ENCODE measurements around the gene DTNB.

Gene DTNB

GRCh38 chr2:25367296-25367695 lies 306.1 kb downstream of the DTNB start:
- no peak for DNase-seq (ENCODE audit: low spot score)

GRCh38 chr2:25366629-25367028 lies 306.7 kb downstream of the DTNB start:
- no peak for DNase-seq (ENCODE audit: low spot score)

GRCh38 chr2:25365241-25365640 lies 308.1 kb downstream of the DTNB start:
- DNase-seq (ENCODE audit: low spot score): no peak

GRCh38 chr2:25363733-25364132 lies 309.6 kb downstream of the DTNB start:
- DNase-seq (ENCODE audit: low spot score): no peak

- no peak for DNase-seq (ENCODE audit: low spot score)
Measured at GRCh38 chr2:25362434-25363145, 310.8 kb downstream of the DTNB start.

- DNase-seq (ENCODE audit: low spot score): peak; percentile 94
Measured at GRCh38 chr2:25362049-25362433, 311.3 kb downstream of the DTNB start.

GRCh38 chr2:25361261-25362048 lies 311.9 kb downstream of the DTNB start:
- DNase-seq (ENCODE audit: low spot score): no peak

- peak; percentile 45 for DNase-seq (ENCODE audit: low spot score)
Measured at GRCh38 chr2:25358836-25359235, 314.5 kb downstream of the DTNB start.

- DNase-seq (ENCODE audit: low spot score): no peak
Measured at GRCh38 chr2:25358249-25358815, 315.0 kb downstream of the DTNB start.

- DNase-seq (ENCODE audit: low spot score): no peak
Measured at GRCh38 chr2:25356088-25356487, 317.3 kb downstream of the DTNB start.

GRCh38 chr2:25355270-25355669 lies 318.1 kb downstream of the DTNB start:
- no peak for DNase-seq (ENCODE audit: low spot score)

GRCh38 chr2:25354116-25354515 lies 319.3 kb downstream of the DTNB start:
- no peak for DNase-seq (ENCODE audit: low spot score)

- no peak for DNase-seq (ENCODE audit: low spot score)
Measured at GRCh38 chr2:25349397-25349796, 324.0 kb downstream of the DTNB start.

- no peak for DNase-seq (ENCODE audit: low spot score)
Measured at GRCh38 chr2:25347846-25348245, 325.5 kb downstream of the DTNB start.

GRCh38 chr2:25347205-25347815 lies 326.1 kb downstream of the DTNB start:
- DNase-seq (ENCODE audit: low spot score): no peak

GRCh38 chr2:25343187-25343825 lies 330.1 kb downstream of the DTNB start:
- no peak for DNase-seq (ENCODE audit: low spot score)

- DNase-seq (ENCODE audit: low spot score): peak; percentile 67
Measured at GRCh38 chr2:25342372-25343186, 330.8 kb downstream of the DTNB start.

GRCh38 chr2:25341753-25342371 lies 331.5 kb downstream of the DTNB start, which contains the start of gene DNMT3A:
TSS of gene DNMT3A (minus strand) at chr2:25341925. CDS start at chr2:25313984, 27,941 bp downstream.
- DNase-seq (ENCODE audit: low spot score): peak; percentile 43

- DNase-seq (ENCODE audit: low spot score): no peak
Measured at GRCh38 chr2:25341011-25341727, 332.2 kb downstream of the DTNB start.

Measured in COLO829 (cell line).